Liver (tissue), 9 donors: ENCODE results near the gene IL17RC. TPM values are rescaled to one million over a fixed set of nuclear protein-coding genes. Genes with fewer than 3 reads are reported as not detected.

Source experiments
- DNase-seq: peaks from one replicate; pipeline ENCODE4 v3.0.0-alpha.2; 2017; ENCODE audit warnings: low spot score
- H3K27ac ChIP-seq, 2 donors: one replicate each; pipeline ENCODE4 v1.7.0; 2013; ENCODE audit warnings: inconsistent platforms in 2 of 2, low read length in 2 of 2, control low read depth in 1 of 2, low read depth in 1 of 2, mild to moderate bottlenecking in 1 of 2
- H3K27me3 ChIP-seq, 4 donors: one replicate each; pipeline versions ENCODE4 v1.6.1 to v1.7.0; 2013; ENCODE audit warnings: low read length in 3 of 4, inconsistent platforms in 1 of 4, mild to moderate bottlenecking in 1 of 4, moderate library complexity in 1 of 4; ENCODE audit not compliant: control insufficient read depth in 4 of 4, insufficient read depth in 4 of 4
- H3K36me3 ChIP-seq, 4 donors: one replicate each; pipeline versions ENCODE4 v1.6.1 to v1.7.0; 2013; ENCODE audit warnings: low read length in 3 of 4, mild to moderate bottlenecking in 3 of 4, low read depth in 1 of 4, moderate library complexity in 1 of 4; ENCODE audit not compliant: control insufficient read depth in 4 of 4, insufficient read depth in 3 of 4
- H3K4me1 ChIP-seq, 4 donors: one replicate each; pipeline versions ENCODE4 v1.6.1 to v1.7.0; 2013; ENCODE audit warnings: low read length in 3 of 4, mild to moderate bottlenecking in 3 of 4, moderate library complexity in 1 of 4; ENCODE audit not compliant: control insufficient read depth in 4 of 4, insufficient read depth in 4 of 4
- H3K4me3 ChIP-seq, 3 donors: one replicate each; pipeline versions ENCODE4 v1.6.1 to v1.7.0; 2013; ENCODE audit warnings: low read length in 3 of 3, control low read depth in 1 of 3, low read depth in 1 of 3, mild to moderate bottlenecking in 1 of 3
- H3K9ac ChIP-seq, 2 donors: one replicate each; pipeline ENCODE4 v1.7.0; 2013; ENCODE audit warnings: low read length in 2 of 2, mild to moderate bottlenecking in 2 of 2, moderate library complexity in 2 of 2, control low read depth in 1 of 2, low read depth in 1 of 2
- H3K9me3 ChIP-seq, 4 donors: one replicate each; pipeline versions ENCODE4 v1.6.1 to v1.7.0; 2013; ENCODE audit warnings: low read length in 3 of 4; ENCODE audit not compliant: control insufficient read depth in 4 of 4
- EGR1 ChIP-seq, 2 donors: IDR thresholded peaks; 2 replicates each; pipeline ENCODE4 v1.6.1; 2016 to 2018; ENCODE audit warnings: antibody characterized with exemption in 2 of 2, low read depth in 2 of 2
- FOXA1 ChIP-seq: IDR thresholded peaks from 2 replicates; pipeline ENCODE4 v1.6.1; 2016; ENCODE audit warnings: antibody characterized with exemption
- FOXA2 ChIP-seq: IDR thresholded peaks from 2 replicates; pipeline ENCODE4 v1.6.1; 2016; ENCODE audit warnings: antibody characterized with exemption
- GABPA ChIP-seq, 2 donors: IDR thresholded peaks in 1 of 2; conservative IDR thresholded peaks in 1 of 2; 2 replicates each; pipeline ENCODE4 v1.6.1; 2016; ENCODE audit warnings: antibody characterized with exemption in 2 of 2, mild to moderate bottlenecking in 1 of 2, moderate library complexity in 1 of 2
- HNF4A ChIP-seq, 2 donors: conservative IDR thresholded peaks; 2 replicates each; pipeline ENCODE4 v1.6.1; 2016; ENCODE audit warnings: antibody characterized with exemption in 2 of 2, mild to moderate bottlenecking in 2 of 2
- HNF4G ChIP-seq: IDR thresholded peaks from 2 replicates; pipeline ENCODE4 v1.6.1; 2016; ENCODE audit warnings: antibody characterized with exemption
- JUND ChIP-seq, 2 donors: IDR thresholded peaks; 2 replicates each; pipeline ENCODE4 v1.6.1; 2016; ENCODE audit warnings: antibody characterized with exemption in 2 of 2
- NR2F2 ChIP-seq: IDR thresholded peaks from 2 replicates; pipeline ENCODE4 v1.6.1; 2016; ENCODE audit warnings: antibody characterized with exemption
- RAD21 ChIP-seq, 2 donors: IDR thresholded peaks; 2 replicates each; pipeline ENCODE4 v1.6.1; 2016; ENCODE audit warnings: antibody characterized with exemption in 2 of 2, mild to moderate bottlenecking in 2 of 2
- RXRA ChIP-seq, 2 donors: IDR thresholded peaks; 2 replicates each; pipeline ENCODE4 v1.6.1; 2017 to 2018; ENCODE audit warnings: antibody characterized with exemption in 2 of 2, mild to moderate bottlenecking in 1 of 2
- SP1 ChIP-seq: IDR thresholded peaks from 2 replicates; pipeline ENCODE4 v1.6.1; 2018; ENCODE audit warnings: antibody characterized with exemption, mild to moderate bottlenecking
- YY1 ChIP-seq: IDR thresholded peaks from 2 replicates; pipeline ENCODE4 v1.6.1; 2016; ENCODE audit warnings: antibody characterized with exemption, mild to moderate bottlenecking
- WGBS: extraction: QIAGEN DNeasy Blood & Tissue Kit; methylation state at CpG from one replicate; pipeline ENCODE4 v1.1.7; 2013; 5-methylcytosine and 5-hydroxymethylcytosine counted together
- polyA plus RNA-seq, 2 donors: library from polyadenylated mRNA; stranded (reverse) in 1 of 2; unstranded in 1 of 2; fragments of 200-250 nt in 1 of 2; fragments of >200 nt in 1 of 2; fragmentation: Nextera tagmentation in 1 of 2; extraction: Ambion mirVana in 1 of 2; gene quantifications; one replicate each; pipeline versions ENCODE4 v1.2.1 to v1.2.3, GENCODE V29; 2013 to 2015
- total RNA-seq, 2 donors: library from RNA; depleted of rRNA; stranded (reverse); fragments of >200 nt; gene quantifications; one replicate each; pipeline ENCODE4 v1.2.3, GENCODE V29; 2014
- TF ChIP-seq, protein P1 (sequence below): IDR thresholded peaks from 2 replicates; pipeline ENCODE4 v1.6.1; 2016; ENCODE audit warnings: antibody characterized with exemption
- TF ChIP-seq, protein P2 (sequence below): fragments of 150-350 bp; IDR thresholded peaks from 2 replicates; pipeline ENCODE4 v1.5.1; 2017; ENCODE audit warnings: improper control_type of control experiment, low read depth, low read length; ENCODE audit not compliant: missing input control
- TF ChIP-seq, protein P3 (sequence below): IDR thresholded peaks from 2 replicates; pipeline ENCODE4 v1.6.1; 2016; ENCODE audit warnings: antibody characterized with exemption, mild to moderate bottlenecking
- TF ChIP-seq, protein P4 (sequence below): IDR thresholded peaks from 2 replicates; pipeline ENCODE4 v1.6.1; 2016; ENCODE audit warnings: antibody characterized with exemption
- TF ChIP-seq, protein P5 (sequence below): IDR thresholded peaks from 2 replicates; pipeline ENCODE4 v1.6.1; 2016; ENCODE audit warnings: antibody characterized with exemption
- donor health status: healthy.
- donor health status: healthy.
- donor health status: healthy.
- donor health status: healthy.
- donor health status: healthy.

IL17RC gene
- total and polyA plus RNA-seq, 4 donors: 15.4 to 62.8 (median 25.7) TPM

DNA sequence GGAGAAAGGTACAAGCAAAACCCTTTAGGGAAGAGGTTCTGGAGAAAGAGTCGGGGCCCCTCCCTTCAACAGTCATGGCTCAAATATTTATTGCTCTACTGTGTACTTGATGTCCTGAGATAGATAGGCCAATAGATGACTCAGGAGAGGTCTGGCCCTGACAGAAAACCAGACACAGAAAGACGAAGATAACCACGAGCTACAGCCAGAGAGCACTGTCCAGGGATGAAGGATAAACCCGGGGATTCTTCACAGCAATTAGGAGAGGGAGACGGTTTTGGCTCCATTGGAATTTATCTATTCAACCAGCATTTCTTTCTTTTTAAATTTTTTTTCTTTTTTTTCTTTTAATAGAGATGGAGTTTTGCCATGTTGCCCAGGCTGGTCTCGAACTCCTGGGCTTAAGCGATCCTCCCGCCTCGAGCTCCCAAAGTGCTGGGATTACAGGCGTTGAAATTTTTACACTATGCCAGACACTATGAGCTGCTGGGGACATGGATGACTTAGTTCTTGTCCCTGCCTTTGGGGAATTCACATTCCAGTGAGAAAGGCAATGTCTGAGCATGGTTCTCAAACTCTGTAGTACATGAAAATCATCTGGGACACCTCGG is 32.2 kb upstream of the IL17RC start:
- Histone ChIP-seq H3K27ac (no peak overlapping the region), H3K9me3 (no peaks in the 10 kb centered on the region), H3K9ac (no peak overlapping the region), H3K27me3 (no peaks in the 10 kb centered on the region), H3K36me3 (no peaks in the 10 kb centered on the region), H3K4me3 (no peak overlapping the region), H3K4me1 (no peaks in the 10 kb centered on the region)
- TF ChIP-seq FOXA1 (no peak), JUND (IDR thresholded peaks at IDR 0.05) (no peak), NR2F2 (no peak), EGR1 (IDR thresholded peaks at IDR 0.05; ENCODE audit: low read depth in 2 of 2) (no peak), HNF4A (conservative IDR thresholded peaks at IDR 0.05) (no peak), FOXA2 (no peak), SP1 (no peak)
- TF ChIP-seq, protein P1, sequence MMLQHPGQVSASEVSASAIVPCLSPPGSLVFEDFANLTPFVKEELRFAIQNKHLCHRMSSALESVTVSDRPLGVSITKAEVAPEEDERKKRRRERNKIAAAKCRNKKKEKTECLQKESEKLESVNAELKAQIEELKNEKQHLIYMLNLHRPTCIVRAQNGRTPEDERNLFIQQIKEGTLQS: no peak
- TF ChIP-seq, protein P2, sequence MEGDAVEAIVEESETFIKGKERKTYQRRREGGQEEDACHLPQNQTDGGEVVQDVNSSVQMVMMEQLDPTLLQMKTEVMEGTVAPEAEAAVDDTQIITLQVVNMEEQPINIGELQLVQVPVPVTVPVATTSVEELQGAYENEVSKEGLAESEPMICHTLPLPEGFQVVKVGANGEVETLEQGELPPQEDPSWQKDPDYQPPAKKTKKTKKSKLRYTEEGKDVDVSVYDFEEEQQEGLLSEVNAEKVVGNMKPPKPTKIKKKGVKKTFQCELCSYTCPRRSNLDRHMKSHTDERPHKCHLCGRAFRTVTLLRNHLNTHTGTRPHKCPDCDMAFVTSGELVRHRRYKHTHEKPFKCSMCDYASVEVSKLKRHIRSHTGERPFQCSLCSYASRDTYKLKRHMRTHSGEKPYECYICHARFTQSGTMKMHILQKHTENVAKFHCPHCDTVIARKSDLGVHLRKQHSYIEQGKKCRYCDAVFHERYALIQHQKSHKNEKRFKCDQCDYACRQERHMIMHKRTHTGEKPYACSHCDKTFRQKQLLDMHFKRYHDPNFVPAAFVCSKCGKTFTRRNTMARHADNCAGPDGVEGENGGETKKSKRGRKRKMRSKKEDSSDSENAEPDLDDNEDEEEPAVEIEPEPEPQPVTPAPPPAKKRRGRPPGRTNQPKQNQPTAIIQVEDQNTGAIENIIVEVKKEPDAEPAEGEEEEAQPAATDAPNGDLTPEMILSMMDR: no peak
- TF ChIP-seq, protein P3, sequence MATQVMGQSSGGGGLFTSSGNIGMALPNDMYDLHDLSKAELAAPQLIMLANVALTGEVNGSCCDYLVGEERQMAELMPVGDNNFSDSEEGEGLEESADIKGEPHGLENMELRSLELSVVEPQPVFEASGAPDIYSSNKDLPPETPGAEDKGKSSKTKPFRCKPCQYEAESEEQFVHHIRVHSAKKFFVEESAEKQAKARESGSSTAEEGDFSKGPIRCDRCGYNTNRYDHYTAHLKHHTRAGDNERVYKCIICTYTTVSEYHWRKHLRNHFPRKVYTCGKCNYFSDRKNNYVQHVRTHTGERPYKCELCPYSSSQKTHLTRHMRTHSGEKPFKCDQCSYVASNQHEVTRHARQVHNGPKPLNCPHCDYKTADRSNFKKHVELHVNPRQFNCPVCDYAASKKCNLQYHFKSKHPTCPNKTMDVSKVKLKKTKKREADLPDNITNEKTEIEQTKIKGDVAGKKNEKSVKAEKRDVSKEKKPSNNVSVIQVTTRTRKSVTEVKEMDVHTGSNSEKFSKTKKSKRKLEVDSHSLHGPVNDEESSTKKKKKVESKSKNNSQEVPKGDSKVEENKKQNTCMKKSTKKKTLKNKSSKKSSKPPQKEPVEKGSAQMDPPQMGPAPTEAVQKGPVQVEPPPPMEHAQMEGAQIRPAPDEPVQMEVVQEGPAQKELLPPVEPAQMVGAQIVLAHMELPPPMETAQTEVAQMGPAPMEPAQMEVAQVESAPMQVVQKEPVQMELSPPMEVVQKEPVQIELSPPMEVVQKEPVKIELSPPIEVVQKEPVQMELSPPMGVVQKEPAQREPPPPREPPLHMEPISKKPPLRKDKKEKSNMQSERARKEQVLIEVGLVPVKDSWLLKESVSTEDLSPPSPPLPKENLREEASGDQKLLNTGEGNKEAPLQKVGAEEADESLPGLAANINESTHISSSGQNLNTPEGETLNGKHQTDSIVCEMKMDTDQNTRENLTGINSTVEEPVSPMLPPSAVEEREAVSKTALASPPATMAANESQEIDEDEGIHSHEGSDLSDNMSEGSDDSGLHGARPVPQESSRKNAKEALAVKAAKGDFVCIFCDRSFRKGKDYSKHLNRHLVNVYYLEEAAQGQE: no peak
- TF ChIP-seq, protein P4, sequence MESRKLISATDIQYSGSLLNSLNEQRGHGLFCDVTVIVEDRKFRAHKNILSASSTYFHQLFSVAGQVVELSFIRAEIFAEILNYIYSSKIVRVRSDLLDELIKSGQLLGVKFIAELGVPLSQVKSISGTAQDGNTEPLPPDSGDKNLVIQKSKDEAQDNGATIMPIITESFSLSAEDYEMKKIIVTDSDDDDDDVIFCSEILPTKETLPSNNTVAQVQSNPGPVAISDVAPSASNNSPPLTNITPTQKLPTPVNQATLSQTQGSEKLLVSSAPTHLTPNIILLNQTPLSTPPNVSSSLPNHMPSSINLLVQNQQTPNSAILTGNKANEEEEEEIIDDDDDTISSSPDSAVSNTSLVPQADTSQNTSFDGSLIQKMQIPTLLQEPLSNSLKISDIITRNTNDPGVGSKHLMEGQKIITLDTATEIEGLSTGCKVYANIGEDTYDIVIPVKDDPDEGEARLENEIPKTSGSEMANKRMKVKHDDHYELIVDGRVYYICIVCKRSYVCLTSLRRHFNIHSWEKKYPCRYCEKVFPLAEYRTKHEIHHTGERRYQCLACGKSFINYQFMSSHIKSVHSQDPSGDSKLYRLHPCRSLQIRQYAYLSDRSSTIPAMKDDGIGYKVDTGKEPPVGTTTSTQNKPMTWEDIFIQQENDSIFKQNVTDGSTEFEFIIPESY: no peak
- TF ChIP-seq, protein P5, sequence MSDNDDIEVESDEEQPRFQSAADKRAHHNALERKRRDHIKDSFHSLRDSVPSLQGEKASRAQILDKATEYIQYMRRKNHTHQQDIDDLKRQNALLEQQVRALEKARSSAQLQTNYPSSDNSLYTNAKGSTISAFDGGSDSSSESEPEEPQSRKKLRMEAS: no peak
- WGBS: 87% methylated on average over 11 of the region's 11 CpGs
- no peak for DNase-seq

DNA sequence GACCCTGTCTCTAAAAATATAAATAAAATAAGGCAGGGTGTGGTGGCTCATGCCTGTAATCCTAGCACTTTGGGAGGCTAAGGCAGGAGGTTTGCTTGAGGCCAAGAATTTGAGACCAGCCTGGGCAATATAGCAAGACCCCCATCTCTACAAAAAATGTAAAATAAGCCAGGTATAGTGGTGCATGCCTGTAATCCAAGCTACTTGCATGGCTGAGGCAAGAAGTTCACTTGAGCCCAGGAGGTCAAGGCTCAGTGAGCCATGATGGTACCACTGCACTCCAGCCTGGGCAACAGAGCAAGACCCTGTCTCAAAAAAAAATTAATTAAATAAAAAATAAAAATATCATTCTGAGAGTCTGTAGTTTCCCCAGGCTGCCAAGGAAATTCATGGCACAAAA is 30.6 kb upstream of the IL17RC start:
- Histone ChIP-seq H3K27me3 (no peaks in the 10 kb centered on the region), H3K4me3 (no peak overlapping the region), H3K36me3 (no peaks in the 10 kb centered on the region), H3K4me1 (peaks cover 0 to 9% (median 0%) of the 10 kb centered on the region in 4 donors), H3K27ac (no peak overlapping the region), H3K9ac (no peak overlapping the region), H3K9me3 (no peaks in the 10 kb centered on the region)
- TF ChIP-seq, protein P5: no peak
- TF ChIP-seq, protein P1: no peak
- TF ChIP-seq FOXA2 (no peak), SP1 (no peak), HNF4A (conservative IDR thresholded peaks at IDR 0.05) (no peak), FOXA1 (no peak), YY1 (no peak), RAD21 (IDR thresholded peaks at IDR 0.05) (no peak), EGR1 (IDR thresholded peaks at IDR 0.05; ENCODE audit: low read depth in 2 of 2) (no peak), RXRA (IDR thresholded peaks at IDR 0.05) (no peak), GABPA (IDR thresholded peaks at IDR 0.05 in 1 of 2, conservative IDR thresholded peaks at IDR 0.05 in 1 of 2) (no peak), NR2F2 (no peak), HNF4G (no peak), JUND (IDR thresholded peaks at IDR 0.05) (no peak)
- TF ChIP-seq, protein P4: no peak
- DNase-seq: no peak
